Measurements from ENCODE around the gene RGS6. TPM values are rescaled to one million over a fixed set of nuclear protein-coding genes. Genes with fewer than 3 reads are reported as not detected.

RGS6 gene
- total RNA-seq, 1 donor from 2014 or later, result 26.1 TPM

DNA sequence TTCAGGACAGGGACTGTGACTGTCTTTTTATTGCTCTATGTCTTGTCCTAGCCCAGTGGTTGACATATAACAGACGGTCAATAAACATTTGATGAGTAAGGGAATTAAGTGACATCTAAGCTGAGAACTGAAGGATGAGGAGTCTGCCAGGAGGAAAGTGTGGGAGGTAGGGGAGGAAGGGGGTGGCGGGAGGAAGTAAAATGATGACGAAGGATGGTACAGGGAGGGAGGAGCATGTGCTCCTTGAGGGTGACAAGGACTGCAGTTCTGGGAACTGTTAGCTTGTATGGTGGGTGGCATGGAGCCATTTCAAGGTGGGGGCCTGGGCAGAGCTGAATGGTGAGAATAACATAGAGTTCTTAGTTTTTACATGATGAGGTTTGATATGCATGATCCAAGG is 64.4 kb downstream of the RGS6 start:
- no peak for ATAC-seq (ENCODE audit: poor library complexity)
- intact Hi-C loops (cut with DNase I), result no loop called here
- no peak for DNase-seq

DNA sequence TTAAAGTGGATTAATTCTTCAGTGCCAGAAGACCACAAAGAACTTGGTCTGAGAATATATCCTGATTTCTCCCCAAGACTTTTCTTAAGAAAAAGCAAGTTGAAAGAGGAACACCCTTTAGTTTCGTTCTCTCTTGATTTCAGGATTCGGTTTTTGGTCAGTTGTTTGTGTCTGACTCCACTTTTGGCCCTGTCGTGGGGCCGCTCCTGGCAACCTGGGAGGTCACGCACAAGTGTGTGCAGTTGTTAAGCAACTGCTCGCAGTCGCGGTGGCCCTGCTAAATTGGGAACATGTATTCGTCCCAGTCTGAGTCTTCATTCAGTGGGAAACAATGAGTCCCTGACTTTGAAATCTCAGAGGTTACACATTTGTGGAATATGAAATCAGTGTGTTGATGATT is 68.7 kb downstream of the RGS6 start:
- DNase-seq (peak; percentile 80), ATAC-seq (ENCODE audit: poor library complexity) (peak; percentile 96)
- intact Hi-C loops (cut with DNase I), result no loop called here

DNA sequence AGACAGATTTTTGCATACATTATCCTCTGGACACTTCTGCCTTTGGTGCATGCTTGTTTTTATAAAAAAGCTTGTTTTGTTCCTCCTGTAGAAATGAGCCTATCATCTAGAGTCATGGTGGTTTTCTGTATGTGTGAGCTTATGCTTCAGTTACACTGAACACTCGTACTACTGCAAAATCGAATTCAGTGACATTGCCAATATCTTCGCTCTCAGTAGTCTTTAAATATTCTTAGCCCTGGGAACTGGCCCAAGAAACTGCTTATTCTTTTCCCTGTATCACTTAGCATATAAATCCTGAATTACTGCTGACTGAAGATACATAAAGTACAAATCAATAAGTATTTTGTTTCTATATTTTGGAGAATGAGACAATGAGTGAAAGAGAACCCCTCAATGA is 70.5 kb downstream of the RGS6 start:
- DNase-seq (no peak), ATAC-seq (ENCODE audit: poor library complexity) (no peak)
- intact Hi-C loops (cut with DNase I), result no loop called here

- intact Hi-C loops (cut with DNase I), result no loop called here
- DNase-seq (no peak), ATAC-seq (ENCODE audit: poor library complexity) (no peak)
Observed at GRCh38 chr14:72008666-72009065, 76.4 kb downstream of the RGS6 start.

DNA sequence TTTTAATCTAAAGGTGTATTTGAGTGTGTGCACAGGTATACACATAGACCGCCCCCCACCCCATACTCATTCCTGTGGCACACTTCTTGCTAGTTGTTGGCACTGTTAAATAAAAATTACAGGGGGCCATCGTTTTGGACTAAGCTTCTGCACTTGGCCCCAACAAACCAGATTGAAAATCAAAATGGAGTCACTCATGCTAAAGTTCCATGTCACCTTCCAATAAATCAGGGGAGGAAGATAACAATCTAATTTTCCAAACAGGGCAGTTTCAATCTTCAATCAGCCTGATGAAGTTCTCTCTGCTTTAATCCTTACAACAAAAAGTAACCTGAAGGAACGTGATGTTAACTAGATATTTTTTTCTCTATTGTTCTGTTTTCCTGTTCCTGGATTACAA is 78.2 kb downstream of the RGS6 start:
- DNase-seq, result no peak
- no peak for ATAC-seq (ENCODE audit: poor library complexity)
- intact Hi-C loops (cut with DNase I), result no loop called here

DNA sequence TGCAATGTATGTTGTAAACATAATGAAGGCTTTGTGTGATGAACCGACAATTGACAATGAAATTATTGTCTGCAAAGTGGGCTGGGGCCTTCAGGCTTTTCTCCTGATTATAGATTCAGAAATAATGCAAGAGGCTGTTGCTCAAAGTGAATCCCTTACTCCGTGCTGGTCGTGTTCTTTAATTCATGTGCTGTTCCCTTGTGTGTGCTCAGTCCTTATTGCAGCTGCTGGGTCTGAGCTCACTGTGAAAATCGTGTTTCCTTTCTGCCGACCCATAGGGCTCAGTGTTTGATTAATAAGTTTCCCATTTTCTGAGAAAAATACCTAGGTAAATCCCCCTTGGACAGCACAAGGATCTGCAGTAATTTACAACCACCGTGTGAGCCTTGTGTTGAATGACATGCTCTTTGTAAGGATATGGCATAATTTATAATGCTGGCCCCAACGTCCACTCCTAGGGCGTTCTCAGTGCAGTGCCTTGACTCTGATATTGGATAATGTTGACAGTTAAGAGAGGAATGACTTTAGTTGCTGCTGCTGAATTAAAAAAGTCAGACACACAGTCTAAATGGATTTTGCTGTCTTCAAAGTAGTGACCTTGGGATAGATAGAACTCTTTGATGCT is 81.6 kb downstream of the RGS6 start:
- DNase-seq, result no peak
- intact Hi-C loops (cut with DNase I), result no loop called here
- ATAC-seq (ENCODE audit: poor library complexity), result peak; percentile 27

DNA sequence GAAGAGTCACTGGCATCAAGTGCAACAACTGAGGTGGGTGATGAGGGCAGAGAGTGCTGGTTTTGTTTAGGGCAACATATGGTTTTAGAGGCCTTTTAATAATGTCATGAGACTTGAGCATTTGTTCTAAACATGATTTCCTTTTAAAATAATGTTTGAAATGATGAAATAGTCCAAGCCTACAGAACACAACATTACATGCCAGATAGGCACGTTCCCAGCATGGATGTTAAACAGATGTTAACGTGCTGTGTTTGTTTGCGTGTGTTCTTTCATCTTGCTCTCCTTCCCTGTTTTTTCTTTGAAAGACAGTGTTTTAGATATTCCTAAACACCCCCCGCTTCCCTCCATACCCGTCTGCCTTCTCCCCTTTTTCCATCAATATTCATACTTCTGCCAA is 82.3 kb downstream of the RGS6 start:
- no peak for ATAC-seq (ENCODE audit: poor library complexity)
- DNase-seq, result no peak
- intact Hi-C loops (cut with DNase I), result no loop called here

GRCh38 chr14:72017290-72017689 is 85.1 kb downstream of the RGS6 start:
- no peak for DNase-seq
- no peak for ATAC-seq (ENCODE audit: poor library complexity)
- intact Hi-C loops (cut with DNase I), result no loop called here

- intact Hi-C loops (cut with DNase I), result loop anchor here (5.0 kb wide), 1 partner anchor 269 kb away; no protein-coding TSS in a partner anchor
- DNase-seq (no peak), ATAC-seq (ENCODE audit: poor library complexity) (no peak)
Observed at GRCh38 chr14:72023128-72024042, 91.2 kb downstream of the RGS6 start.

DNA sequence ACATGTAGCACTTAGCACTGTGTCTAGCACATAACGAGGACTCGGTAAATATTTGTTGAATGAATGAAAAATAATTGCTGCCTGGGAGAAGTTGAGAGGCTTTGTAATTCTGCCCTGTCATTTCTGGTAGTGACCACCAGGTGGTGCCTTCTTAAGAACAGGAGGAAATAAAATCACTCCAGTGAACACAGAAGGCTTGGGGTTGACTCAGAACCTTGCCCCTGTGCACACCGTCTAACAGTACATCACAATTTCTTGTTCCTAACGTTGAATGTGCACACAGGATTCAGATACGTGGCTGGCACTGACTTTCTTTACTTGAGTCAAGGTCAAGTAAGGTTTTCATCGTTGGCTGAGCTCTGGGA is 91.8 kb downstream of the RGS6 start:
- ATAC-seq (ENCODE audit: poor library complexity), result peak; percentile 63
- DNase-seq, result no peak
- intact Hi-C loops (cut with DNase I), result loop anchor here (5.0 kb wide), 1 partner anchor 268 kb away; no protein-coding TSS in a partner anchor

DNA sequence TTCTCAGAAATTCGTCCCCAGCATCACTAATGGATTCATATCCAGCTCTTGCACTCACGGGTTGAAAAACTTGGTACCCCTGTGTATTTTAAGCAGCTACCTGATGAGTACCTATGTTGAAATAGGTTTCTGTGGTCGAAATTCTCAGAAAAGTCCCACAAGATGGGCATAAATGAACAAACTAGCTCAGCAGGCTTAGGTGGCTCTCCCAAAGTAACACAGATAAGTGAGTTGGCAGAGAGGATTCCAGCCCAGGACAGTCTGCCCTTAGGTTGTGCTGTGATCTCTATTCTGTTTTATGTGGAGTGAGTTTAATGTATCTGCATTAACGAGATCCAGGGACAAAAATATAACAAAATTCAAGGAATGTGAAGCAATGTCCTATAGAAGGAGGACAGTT is 92.3 kb downstream of the RGS6 start:
- intact Hi-C loops (cut with DNase I), result loop anchor here (5.0 kb wide), 1 partner anchor 268 kb away; no protein-coding TSS in a partner anchor
- ATAC-seq (ENCODE audit: poor library complexity) (peak; percentile 83), DNase-seq (no peak)

DNA sequence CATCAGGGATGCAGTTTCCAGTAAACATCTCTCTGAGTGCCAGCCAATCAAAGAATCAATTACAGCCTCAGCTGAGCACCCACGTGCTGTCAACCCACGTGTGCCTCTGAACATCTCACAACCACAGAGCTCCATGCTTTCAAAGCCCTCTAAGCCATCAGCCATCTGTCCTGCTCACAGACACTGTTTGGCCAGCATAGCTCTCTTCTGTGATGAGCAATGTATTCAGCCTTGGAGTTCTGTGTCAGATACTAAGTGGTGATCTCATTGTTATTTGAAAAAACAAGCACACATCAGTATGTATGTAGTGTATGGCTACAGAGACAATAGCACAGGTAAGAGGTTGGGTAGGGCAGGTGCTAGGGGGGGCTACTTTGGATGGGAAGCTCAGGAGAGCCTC is 94.3 kb downstream of the RGS6 start:
- DNase-seq, result no peak
- intact Hi-C loops (cut with DNase I), result no loop called here
- no peak for ATAC-seq (ENCODE audit: poor library complexity)

GRCh38 chr14:72027061-72027460 is 94.8 kb downstream of the RGS6 start:
- intact Hi-C loops (cut with DNase I), result no loop called here
- DNase-seq (no peak), ATAC-seq (ENCODE audit: poor library complexity) (no peak)

DNA sequence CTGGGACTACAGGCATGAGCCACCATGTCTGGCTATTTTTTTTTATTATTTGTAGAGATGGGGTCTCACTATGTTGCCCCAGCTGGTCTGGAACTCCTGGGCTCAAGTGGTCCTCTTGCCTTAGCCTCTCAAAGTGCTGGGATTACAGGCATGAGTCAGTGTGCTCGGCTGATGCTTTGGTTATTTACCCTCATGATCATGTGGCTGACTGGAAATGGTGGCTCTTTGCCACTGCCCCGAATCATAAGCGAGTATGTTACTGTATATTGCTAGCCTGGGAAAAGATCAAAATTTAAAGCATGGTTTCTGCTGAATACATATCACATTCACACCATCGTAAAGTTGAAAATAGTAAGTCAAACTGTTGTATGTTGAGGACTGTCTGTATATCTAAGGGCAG is 101.1 kb downstream of the RGS6 start:
- DNase-seq (no peak), ATAC-seq (ENCODE audit: poor library complexity) (no peak)
- intact Hi-C loops (cut with DNase I), result no loop called here

- ATAC-seq (ENCODE audit: poor library complexity) (no peak), DNase-seq (no peak)
- intact Hi-C loops (cut with DNase I), result no loop called here
Observed at GRCh38 chr14:72040528-72040927, 108.3 kb downstream of the RGS6 start.

GRCh38 chr14:72045271-72045670 is 113.0 kb downstream of the RGS6 start:
- DNase-seq, result no peak
- ATAC-seq (ENCODE audit: poor library complexity), result no peak
- intact Hi-C loops (cut with DNase I), result no loop called here

- no peak for ATAC-seq (ENCODE audit: poor library complexity)
- intact Hi-C loops (cut with DNase I), result no loop called here
- DNase-seq, result no peak
Observed at GRCh38 chr14:72045885-72046284, 113.7 kb downstream of the RGS6 start.

- intact Hi-C loops (cut with DNase I), result no loop called here
- no peak for ATAC-seq (ENCODE audit: poor library complexity)
- DNase-seq, result no peak
Observed at GRCh38 chr14:72049462-72049861, 117.2 kb downstream of the RGS6 start.

GRCh38 chr14:72052356-72052755 is 120.1 kb downstream of the RGS6 start:
- intact Hi-C loops (cut with DNase I), result no loop called here
- DNase-seq (no peak), ATAC-seq (ENCODE audit: poor library complexity) (no peak)

- DNase-seq (no peak), ATAC-seq (ENCODE audit: poor library complexity) (no peak)
- intact Hi-C loops (cut with DNase I), result no loop called here
Observed at GRCh38 chr14:72053651-72054050, 121.4 kb downstream of the RGS6 start.

Measured in Right ventricle myocardium superior (tissue), 1 donor.